Measurements from ENCODE around the gene CNST. TPM values are rescaled to one million over a fixed set of nuclear protein-coding genes. Genes with fewer than 3 reads are reported as not detected.

CNST gene
- total RNA-seq, 1 experiment from 2014 or later = 19.8 TPM

DNA sequence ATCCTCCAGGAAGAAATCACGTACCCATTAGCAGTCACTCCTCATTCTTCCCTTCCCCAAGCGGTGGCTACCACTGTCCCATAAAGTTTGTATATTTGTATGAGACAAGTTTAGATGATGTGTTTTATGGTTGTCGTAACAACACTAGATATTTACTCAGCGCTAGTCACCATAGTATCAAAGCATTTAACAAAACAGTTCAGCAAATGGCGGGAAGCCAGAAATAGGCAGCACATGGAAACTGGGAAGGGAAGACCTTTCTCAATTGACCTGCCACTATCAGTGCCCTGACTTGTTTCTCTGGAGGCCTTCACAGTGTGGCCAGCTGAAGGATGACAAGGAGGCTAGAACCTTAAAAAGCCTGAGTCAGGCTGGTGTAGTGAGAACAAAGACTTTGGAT lies 31.1 kb downstream of the CNST start:
- H3K79me1 ChIP-seq (ENCODE audit: insufficient read depth, low read depth, low read length, poor library complexity, severe bottlenecking) = no peaks in the 10 kb centered on the region
- DNase-seq = no peak
- H3K23ac ChIP-seq (ENCODE audit: insufficient read length, low read depth, low read length) = no peak overlapping the region
- no peak overlapping the region for H3T11ph ChIP-seq (ENCODE audit: low read length)
- no peak overlapping the region for H3K4me3 Mint-ChIP-seq
- H2AK5ac ChIP-seq (ENCODE audit: insufficient read length, low read length) = no peak overlapping the region
- no peaks in the 10 kb centered on the region for H3K9me3 Mint-ChIP-seq
- H3K56ac ChIP-seq (ENCODE audit: insufficient read length, low read depth, low read length) = no peak overlapping the region
- H3K4ac ChIP-seq (ENCODE audit: low read depth, low read length) = no peak overlapping the region
- no peaks in the 10 kb centered on the region for H3K4me1 ChIP-seq (ENCODE audit: insufficient read depth, low read length)
- H3K27me3 ChIP-seq (ENCODE audit: insufficient read depth, low read length) = no peaks in the 10 kb centered on the region
- no peaks in the 10 kb centered on the region for H3K79me2 ChIP-seq (ENCODE audit: insufficient read depth, low read length)
- no peak overlapping the region for H4K8ac ChIP-seq (replicated peaks; ENCODE audit: insufficient read length, low read depth, low read length)
- H3K9me3 ChIP-seq (ENCODE audit: control insufficient read depth, low read depth, low read length) = no peaks in the 10 kb centered on the region
- no peak overlapping the region for H3K9ac ChIP-seq (ENCODE audit: extremely low read depth, insufficient read length, low read length)
- TF ChIP-seq, protein P1, sequence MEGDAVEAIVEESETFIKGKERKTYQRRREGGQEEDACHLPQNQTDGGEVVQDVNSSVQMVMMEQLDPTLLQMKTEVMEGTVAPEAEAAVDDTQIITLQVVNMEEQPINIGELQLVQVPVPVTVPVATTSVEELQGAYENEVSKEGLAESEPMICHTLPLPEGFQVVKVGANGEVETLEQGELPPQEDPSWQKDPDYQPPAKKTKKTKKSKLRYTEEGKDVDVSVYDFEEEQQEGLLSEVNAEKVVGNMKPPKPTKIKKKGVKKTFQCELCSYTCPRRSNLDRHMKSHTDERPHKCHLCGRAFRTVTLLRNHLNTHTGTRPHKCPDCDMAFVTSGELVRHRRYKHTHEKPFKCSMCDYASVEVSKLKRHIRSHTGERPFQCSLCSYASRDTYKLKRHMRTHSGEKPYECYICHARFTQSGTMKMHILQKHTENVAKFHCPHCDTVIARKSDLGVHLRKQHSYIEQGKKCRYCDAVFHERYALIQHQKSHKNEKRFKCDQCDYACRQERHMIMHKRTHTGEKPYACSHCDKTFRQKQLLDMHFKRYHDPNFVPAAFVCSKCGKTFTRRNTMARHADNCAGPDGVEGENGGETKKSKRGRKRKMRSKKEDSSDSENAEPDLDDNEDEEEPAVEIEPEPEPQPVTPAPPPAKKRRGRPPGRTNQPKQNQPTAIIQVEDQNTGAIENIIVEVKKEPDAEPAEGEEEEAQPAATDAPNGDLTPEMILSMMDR (conservative IDR thresholded peaks at IDR 0.05) = no peak
- no peak overlapping the region for H2BK120ac ChIP-seq (ENCODE audit: low read depth, low read length, poor library complexity, severe bottlenecking)
- no peak overlapping the region for H3K27ac ChIP-seq (ENCODE audit: insufficient read length, low read depth, low read length)
- H4K91ac ChIP-seq (ENCODE audit: insufficient read length, low read depth, low read length) = no peak overlapping the region
- H3K27me3 Mint-ChIP-seq (ENCODE audit: low read depth) = no peaks in the 10 kb centered on the region
- WGBS (ENCODE audit: extremely low coverage, insufficient read length, low lambda C conversion rate) = no CpG with 5 or more reads among the region's 5 CpGs
- H2BK12ac ChIP-seq (ENCODE audit: insufficient read length, low read depth, low read length) = no peak overlapping the region
- H3K18ac ChIP-seq (ENCODE audit: insufficient read length, low read depth, low read length) = no peak overlapping the region
- H3K4me2 ChIP-seq (ENCODE audit: insufficient read depth, insufficient read length, low read length) = no peak overlapping the region
- no peak overlapping the region for H3K14ac ChIP-seq (ENCODE audit: insufficient read depth, low read length)
- no peak overlapping the region for H2BK15ac ChIP-seq (ENCODE audit: low read depth, low read length)
- H2BK5ac ChIP-seq (ENCODE audit: insufficient read length, low read length) = no peak overlapping the region
- no peak overlapping the region for H2BK20ac ChIP-seq (ENCODE audit: low read depth, low read length, poor library complexity, severe bottlenecking)
- H2AFZ ChIP-seq (ENCODE audit: low read length) = no peak overlapping the region
- no peak overlapping the region for H4K5ac ChIP-seq (ENCODE audit: insufficient read length, low read depth, low read length)
- no peaks in the 10 kb centered on the region for H4K20me1 ChIP-seq (ENCODE audit: control insufficient read depth, insufficient read depth, insufficient read length)
- H3K23me2 ChIP-seq (ENCODE audit: insufficient read length, low read depth, low read length, poor library complexity, severe bottlenecking) = no peaks in the 10 kb centered on the region
- H3K36me3 Mint-ChIP-seq (ENCODE audit: insufficient read depth in 1 of 3, low read depth in 3 of 3) = peaks cover 0 to 11% (median 3%) of the 10 kb centered on the region in 3 experiments; a peak in 4 of 7 replicates
- no peak overlapping the region for H3K27ac Mint-ChIP-seq
- no peaks in the 10 kb centered on the region for H3K4me1 Mint-ChIP-seq
